Germinal center (tissue), 1 donor: ENCODE measurements around the gene ZNF429.
A peak's percentile ranks its signal among the peaks of the same experiment; 100 is the strongest.
"Not testable (repeated sequence)": the region's sequence is repeated elsewhere in the genome, so short reads cannot be mapped to it uniquely, and the experiment has no call there.

Experiments used
- DNase-seq: peaks from one replicate; pipeline ENCODE4 v3.0.0; 2012; ENCODE audit warnings: mixed read lengths, low spot score

Gene ZNF429

DNA sequence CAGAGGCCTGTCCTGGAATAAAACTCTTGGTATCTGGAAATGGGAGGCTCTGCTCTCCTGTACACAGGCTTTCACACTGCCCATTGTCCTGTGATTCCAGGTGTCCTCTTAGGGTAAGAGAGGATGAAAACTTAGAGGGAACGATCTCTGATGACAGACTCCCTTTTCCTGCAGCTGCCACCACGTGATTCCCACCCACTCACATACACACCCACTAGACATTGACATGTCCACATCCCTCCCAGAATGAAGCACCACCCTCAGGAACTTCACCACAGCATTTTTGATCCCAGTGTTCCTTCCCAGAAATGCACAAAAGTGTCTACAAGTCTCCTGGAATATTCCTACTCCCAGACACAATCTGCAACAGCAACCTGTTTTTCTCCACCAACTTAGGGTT, 8.2 kb downstream of the ZNF429 start:
- DNase-seq, result no peak

DNA sequence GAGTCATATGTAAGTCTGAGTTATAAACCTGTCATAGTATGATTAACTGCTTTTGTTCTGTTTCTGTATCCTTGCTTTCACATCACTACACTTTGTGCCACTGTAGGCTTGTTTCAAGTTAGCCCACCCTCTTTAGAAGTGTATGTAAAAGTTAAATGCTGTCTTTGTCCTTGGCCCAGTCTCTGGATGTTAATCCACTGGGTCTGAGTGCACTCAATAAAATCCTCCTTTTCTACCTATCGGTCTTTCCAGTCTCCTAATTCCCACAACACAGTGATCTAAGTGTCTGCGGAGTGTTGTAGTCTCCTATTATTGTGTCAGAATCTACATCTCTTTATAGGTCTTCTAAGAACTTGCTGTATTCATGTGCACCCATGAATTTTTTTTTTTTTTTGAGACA, 14.1 kb downstream of the ZNF429 start:
- DNase-seq, result no peak

DNA sequence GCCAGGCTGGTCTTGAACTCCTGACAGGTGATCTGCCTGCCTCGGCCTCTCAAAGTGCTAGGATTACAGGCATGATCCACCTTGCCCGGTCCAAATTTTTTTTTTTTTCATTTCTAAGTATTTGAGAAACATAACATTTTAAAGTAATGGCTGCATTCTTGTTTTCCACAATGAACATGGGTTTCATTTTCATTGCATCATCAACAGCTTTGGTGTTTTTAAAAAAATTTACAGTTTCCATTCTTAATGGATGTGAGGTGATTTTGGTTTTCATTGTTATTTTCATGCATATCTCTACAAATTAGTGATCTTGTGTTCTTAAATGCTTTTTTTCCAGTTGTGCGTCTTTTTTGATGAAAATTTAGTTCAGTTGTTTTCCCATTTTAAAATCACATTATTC, 27.5 kb downstream of the ZNF429 start:
- DNase-seq, result no peak

DNA sequence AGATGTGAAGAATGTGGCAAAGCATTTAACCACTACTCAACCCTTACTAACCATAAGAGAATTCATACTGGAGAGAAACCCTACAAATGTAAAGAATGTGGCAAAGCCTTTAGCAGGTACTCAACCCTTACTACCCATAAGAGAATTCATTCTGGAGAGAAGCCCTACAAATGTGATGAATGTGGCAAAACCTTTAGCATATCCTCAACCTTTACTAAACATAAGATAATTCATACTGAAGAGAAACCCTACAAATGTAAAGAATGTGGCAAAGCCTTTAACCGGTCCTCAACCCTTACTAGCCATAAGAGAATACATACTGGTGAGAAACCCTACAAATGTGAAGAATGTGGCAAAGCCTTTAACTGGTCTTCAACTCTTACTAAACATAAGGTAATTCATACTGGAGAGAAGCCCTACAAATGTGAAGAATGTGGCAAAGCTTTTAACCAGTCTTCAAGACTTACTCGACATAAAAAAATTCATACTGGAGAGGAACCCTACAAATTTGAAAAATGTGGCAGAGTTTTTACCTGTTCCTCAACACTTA, 31.4 kb downstream of the ZNF429 start:
- not testable (repeated sequence) for DNase-seq

DNA sequence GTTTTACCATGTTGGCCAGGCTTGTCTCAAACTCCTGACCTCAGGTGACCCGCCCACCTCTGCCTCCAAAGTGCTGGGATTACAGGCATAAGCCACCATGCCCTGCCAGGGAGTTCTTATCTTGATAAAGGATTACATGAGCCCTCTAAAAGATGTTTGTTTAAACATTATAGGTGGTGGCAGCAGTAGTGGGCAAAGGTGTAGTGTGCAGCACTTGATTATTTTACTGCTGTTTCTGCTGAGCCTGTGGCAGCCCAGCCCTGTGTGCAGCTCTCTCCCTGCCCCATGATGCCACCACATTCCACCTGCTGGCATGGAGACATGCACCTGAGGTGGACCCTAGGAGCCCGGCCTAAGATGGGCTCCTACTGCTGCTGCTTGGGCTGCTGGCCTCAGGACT, 54.0 kb downstream of the ZNF429 start:
- no peak for DNase-seq

DNA sequence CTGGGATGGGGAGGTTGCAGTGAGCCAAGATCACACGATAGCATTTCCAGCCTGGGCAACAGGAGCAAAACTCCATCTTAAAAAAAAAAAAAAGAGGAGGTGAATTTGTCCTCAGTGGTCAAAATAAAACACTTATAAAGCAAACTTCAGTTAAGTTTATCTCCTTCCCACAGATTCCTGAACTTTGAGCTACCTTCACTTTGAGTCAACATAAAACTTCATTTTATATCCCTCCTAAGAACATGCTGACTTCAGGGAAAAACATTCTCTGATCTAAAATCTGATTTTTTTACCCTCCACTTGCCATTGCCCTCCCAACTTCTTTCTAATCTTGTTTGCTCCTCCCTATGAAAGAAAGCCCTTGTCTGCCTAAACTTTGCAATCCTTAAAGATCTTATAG, 59.0 kb downstream of the ZNF429 start:
- DNase-seq, result no peak

DNA sequence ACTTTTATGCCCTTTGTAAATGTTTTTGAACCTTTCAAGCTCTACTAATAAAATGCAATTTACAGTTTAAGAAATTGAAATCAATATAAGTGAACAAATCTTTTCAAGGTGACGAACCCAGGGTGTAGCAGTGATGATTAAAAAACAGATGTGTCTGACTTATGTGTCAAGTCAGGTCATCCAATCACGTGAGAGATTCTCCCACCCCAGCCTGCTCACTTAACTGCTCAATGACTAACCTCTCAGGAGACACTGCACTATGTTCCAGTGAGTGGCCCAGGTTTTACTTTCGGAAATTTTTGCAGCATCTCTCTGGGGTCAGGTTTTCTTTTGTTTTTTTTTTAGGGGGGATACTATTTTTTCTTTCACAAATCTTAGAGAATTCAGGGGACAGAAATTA, 60.7 kb downstream of the ZNF429 start:
- no peak for DNase-seq

DNA sequence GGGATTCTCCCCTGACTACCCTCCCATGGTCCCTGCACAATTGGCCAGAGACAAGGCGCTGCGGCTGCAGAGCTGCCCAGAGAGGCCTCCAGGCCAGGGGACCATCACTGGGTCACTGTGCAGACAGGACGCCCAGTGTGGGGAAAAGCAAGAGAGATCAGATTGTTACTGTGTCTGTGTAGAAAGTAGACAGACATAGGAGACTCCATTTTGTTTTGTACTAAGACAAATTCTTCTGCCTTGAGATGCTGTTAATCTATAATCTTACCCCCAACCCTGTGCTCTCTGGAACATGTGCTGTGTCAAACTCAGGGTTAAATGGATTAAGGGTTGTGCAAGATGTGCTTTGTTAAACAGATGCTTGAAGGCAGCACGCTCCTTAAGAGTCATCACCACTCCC, 62.4 kb downstream of the ZNF429 start:
- not testable (repeated sequence) for DNase-seq

DNA sequence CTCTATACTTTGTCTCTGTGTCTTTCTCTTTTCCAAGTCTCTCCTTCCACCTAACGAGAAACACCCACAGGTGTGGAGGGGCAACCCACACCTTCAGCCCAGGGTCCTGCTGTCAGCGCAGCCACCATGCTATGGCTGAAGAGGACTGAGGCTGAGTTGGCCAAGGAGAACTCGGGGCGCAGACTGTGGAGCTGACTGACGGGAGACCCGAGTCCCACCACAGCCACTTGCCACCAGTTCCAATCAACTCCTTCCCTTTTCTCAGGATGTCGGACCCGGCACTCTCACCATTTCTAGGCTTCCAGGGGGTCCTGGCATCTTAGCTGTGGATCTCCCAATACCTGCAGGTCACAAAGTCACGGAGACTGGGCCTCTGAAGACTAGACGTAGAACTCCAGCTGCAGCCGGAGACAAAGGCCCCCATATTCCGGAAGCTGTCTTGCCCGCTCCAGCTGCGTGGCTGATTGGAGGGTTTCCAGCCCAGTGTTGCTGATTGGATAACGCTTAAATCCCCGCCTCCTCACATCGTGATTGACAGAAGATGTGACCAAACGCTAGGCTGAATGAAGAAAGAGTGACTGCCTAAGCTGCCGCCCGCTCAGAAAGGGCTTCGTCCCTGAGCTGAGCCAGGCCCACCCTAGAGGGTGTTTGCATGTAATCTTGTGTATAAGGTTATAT, 63.6 kb downstream of the ZNF429 start:
- DNase-seq, result peak; percentile 80

DNA sequence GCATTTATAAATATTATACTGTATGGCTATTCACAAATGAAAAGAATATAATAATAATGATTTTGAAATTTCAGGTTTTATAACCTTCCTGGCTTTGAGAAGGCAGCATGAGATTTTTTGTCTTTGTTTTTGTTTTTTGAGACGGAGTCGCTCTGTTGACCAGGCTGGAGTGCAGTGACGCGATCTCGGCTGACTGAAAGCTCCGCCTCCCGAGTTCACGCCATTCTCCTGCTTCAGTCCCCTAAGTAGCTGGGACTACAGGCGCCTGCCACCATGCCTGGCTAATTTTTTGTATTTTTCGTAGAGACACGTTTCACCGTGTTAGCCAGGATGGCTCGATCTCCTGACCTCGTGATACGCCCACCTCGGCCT, 64.1 kb downstream of the ZNF429 start:
- DNase-seq, result no peak

DNA sequence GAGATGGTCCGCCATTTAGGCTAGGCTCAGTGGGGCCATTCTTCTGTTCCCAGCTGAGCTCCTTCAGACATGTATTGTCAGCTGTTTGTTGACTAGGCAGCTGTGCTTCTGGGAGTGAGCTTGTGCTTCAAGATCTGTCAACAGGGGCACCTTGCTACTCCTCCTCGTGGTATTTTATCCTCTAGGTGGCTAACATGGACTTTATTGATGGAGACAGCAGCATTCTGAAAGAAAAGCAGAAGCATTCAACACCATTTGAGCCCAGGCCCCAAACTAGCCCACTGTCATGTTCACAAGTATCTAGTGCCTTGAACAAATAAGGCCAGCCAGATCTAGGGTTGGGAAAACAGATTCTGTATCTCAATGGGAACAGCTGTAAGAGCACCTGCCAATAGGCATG, 65.9 kb downstream of the ZNF429 start:
- no peak for DNase-seq

DNA sequence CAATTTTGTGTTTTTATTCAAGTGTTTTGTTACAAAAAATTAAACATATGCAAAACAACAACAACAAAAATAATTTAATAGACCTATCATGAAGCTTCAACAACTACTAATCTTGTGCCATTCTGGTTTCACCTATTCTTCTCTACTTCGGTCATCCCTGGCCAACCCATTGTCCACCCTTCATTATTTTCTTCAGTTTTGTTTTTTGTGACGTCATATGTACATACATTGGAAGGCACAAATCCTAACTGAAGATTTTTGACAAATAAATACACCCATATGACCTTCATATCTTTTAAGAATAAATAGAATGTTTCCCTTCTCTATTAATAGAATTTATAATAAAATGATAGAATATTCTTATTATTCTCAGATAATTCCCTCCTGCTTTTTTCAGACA, 69.2 kb downstream of the ZNF429 start:
- no peak for DNase-seq

DNA sequence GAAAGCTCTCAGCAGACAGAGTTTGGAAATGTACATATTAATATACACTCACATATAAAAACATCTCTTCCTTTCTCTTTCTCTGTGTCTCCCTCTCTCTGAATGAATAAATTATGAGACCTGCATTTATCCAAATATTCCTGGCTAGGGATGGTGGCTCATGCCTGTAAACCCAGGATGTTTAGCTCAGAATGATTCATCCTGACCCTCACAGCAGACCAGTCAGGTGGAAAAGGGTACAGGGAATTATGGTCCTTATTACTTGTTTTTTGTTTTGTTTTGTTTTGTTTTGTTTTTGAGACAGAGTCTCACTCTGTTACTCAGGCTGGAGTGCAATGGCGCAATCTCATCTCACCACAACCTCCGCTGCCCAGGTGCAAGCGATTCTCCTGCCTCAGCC, 71.1 kb downstream of the ZNF429 start:
- DNase-seq, result no peak

DNA sequence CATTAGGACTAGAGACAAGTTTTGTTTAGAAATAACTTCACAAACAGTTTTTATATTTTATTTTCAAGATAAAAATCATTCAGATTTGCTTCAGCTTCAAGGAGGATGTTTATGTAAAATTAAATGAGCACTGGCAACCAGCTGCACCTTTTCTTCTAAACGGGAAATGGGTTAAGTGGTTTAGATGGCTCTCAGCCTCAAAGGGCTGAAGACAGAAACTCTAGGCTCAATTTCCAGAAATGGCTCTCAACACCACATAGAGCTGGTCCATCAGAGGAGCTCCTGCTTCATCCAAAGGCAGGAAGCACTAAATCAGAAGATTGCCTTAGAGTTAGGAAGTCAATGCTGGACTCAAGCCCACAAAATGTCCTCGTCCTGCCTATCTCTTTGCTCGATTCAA, 74.7 kb downstream of the ZNF429 start:
- no peak for DNase-seq

DNA sequence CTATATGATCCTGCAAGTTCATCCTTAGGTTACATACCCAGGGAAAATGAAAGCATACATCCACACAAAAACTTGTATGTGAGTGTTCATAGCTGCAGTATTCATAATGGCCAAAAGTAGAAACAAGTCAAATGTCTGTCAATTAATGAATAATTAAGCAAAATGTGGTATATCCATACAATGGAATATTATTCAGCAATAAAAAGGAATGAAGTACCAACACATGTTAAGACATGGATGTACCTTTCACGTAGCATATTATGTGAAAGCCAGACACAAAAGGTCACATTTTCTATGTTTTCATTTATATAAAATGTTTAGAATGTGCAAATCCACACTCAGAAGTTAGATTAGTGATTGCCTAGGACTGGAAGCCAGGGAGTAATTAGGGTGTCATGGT, 75.4 kb downstream of the ZNF429 start:
- DNase-seq, result no peak

DNA sequence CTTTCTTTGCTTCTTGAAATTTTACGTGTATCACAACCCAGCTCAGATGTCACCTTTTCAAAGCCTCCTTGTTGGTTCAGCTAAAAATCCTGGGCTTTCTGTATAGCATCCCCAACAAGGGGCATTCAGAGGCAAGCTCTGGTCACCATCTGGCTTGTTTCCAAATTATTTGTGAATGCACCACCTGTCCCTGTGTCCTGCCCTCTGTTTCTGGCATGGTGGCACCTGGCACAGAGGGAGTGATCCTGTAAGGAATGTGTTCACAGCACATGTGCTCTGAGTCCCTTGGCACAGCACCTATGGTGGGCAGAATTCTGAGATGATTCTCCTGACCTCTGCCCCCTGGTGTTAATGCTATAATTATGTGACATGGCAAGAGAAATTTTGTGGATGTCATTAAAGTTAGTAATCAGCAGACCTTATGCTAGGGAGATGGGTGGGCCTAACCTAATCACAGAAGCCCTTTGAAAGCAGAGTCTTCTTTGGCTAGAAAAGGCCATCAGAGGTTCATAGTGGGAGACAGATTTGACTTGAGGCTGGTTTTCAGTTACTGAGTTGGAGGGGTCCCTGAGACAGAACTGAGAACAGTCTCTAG, 76.3 kb downstream of the ZNF429 start:
- no peak for DNase-seq

DNA sequence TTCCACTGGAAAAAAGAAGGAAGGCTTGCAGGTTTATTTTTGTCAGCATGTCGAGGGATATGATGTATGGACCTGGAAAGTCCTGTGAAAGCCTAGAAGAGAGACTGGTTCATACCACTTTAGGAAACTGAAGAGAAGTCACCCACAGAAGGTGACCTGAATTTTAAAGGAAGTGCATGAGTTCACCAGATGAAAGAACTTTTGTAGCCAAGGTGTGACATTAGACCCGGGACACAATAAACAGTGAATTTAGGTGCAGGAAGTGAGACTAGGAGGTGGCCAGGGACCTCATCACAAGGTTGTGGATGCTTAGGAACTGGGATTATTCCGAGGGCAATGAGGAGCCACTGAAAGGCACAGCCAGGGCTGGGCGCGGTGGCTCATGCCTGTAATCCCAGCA, 79.1 kb downstream of the ZNF429 start:
- no peak for DNase-seq

DNA sequence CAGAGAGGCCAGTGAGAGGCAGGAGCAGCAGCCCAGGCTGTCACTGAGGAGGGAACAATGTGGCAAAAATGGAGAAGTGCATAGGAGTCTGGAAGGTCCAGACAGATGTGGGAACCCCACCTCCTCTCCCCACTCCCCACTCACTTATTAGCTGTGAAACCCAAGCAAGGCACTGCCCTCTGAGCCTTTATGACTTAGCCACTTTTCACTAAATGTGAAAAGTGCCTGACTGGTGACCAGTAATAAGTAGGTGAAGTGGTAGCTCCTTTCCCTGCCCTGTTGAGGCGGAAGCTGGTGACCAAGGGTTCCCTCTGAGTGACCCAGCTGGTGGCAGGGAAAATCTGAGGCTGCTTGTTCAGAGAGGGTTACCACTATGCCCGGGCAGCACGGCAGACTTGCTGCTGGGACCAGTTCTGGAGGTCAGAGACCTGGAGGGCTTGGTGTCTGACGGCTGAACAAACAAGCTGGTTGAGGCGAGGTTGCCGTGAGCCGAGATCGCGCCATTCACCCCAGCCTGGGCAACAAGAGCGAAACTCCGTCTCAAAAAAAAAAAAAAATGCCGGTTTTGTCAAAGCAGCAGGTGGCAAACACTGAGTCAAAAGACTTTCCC, 80.0 kb downstream of the ZNF429 start:
- no peak for DNase-seq

DNA sequence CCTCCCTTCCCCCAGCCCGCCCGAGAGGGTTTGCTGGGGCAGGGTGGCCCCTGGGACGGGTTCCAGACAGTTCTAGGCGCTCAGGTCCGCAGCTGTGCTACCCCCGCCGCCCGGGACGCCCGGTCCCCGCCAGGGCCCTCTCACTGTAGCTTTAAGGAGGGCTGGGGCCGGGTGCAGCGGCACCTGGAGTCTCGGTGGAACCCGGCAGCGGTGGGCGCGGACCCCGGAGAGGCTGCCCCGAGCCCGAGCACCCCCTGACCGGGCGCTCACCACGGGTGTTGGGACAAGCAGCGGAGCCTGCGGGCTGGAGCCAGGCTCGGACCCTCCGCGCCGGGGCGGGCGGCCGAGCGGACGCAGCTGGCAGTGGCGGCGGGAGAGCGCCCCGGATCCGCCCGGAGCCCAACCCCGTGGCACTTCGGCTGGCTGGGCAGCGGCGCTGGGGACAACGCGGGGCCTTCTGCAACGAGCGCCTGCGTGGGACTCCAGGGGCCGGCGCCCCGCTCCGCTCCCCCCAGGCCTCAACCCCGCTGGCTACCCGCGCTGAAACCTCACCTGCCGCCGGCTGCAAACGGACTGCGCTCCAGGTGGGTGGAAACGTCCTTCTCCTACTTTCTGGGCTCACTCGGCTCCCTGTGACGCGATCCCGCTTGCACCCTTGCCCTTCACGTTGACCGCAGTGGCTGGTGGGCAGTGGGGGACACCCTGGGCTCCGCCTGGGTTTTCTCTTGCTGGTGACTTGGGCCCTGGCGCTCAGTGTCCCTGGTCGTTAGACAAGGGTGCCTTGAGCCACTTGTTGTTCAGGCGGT, 81.1 kb downstream of the ZNF429 start:
- DNase-seq, result no peak

DNA sequence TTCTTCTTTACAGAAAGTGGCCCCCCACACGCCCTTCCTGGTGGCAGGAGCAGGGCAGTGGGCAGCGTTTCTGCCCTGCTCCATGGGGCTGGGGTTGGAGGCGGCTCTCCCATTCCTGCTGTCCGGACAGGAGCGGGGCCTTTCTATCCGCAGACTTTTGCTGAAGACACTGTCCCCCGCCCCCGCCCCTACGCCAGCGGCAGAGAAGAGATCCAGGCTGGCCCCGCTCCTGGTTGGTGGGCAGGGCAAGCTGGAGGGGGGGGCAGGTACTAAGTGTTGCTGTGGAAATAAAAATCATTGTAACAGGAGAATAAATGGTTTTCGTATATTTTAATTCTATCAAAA, 81.7 kb downstream of the ZNF429 start:
- DNase-seq, result no peak

DNA sequence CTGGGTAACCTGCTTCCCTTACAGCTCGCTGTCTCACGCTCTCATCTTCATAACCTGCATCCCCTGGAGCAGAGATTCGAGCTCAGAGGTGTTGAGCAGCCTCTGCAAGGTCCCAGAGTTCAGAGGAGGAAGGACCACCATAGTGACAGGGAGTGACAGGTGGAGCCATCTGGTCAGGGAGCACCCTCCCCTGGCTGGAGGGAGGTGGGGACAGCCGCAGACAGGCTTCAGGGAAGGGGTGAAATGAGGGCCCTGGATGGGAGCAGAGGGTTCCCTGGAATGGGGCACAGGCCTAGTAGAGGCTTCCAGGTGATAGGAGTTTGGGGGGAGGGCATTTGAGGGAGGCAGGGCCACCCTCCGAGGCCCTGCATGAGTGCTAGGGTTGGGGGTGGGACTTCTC, 82.1 kb downstream of the ZNF429 start:
- no peak for DNase-seq

DNA sequence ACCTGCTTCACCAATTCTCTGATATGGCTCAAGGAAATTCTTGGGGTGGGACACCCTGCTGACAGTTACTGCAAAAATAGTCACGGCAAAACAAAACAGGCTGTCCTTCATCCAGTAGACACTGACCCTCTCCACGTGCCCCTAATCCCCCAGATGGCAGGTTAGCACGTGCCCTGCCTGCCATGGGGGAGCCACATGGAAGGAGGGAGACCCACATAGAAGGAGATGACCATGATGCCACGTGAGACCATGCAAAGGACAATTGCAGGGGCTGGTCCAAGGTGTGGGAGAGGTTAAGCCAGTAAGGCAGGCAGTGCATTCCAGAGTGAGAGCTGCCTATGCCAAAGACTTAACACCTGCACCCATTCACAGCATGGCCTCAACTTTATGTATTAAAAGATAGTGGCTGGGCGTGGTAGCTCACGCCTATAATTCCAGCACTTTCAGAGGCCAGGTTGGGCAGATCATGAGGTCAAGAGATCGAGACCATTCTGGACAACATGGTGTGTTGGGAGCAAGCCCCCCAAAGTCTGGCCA, 82.7 kb downstream of the ZNF429 start:
- no peak for DNase-seq

DNA sequence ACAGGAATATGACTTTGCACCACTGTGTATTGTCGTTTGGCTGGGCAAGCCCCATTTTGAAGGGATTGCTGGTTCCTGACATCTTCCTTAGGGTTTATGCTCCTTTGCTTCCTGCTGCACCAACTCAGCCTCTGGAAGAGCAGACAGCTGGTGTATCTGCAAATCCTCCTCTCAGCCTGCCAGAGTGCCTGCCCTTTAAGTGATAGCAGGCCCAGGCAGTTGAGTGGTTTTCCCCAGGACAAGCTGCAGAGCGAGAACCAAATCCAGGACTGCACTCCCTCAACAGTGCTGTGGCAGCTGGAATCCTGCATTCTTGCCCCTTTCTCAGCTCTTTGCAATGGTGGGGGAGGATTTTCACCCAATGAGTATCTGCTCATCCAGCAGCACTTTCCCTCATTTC, 85.5 kb downstream of the ZNF429 start:
- DNase-seq, result no peak
